GM13977 (cell line): ENCODE measurements around the gene LAMC1.

Experiments used
- DNase-seq: peaks from one replicate; pipeline ENCODE4 v3.0.0; 2012; ENCODE audit warnings: low spot score
- in situ Hi-C: fragments of 300-500 bp; cut with MboI; formaldehyde crosslinking; loops from one replicate; pipeline ENCODE4 v1.12.0; 2022; ENCODE audit warnings: low sequenced_read_pairs, low pct_unique_long_range_greater_than_20kb, mixed read lengths, inconsistent platforms; ENCODE audit not compliant: unreplicated experiment
- TF ChIP-seq, protein P1 (sequence below): IDR thresholded peaks from 2 replicates; pipeline ENCODE4 v1.5.1; 2012; ENCODE audit warnings: mild to moderate bottlenecking, control low read depth; ENCODE audit not compliant: insufficient read depth; ENCODE audit errors: extremely low read depth, missing control alignments

The LAMC1 gene

GRCh38 chr1:183012301-183012994, 10.8 kb upstream of the LAMC1 start:
- no peak for DNase-seq
- in situ Hi-C loops: no loop called here
- TF ChIP-seq, protein P1, sequence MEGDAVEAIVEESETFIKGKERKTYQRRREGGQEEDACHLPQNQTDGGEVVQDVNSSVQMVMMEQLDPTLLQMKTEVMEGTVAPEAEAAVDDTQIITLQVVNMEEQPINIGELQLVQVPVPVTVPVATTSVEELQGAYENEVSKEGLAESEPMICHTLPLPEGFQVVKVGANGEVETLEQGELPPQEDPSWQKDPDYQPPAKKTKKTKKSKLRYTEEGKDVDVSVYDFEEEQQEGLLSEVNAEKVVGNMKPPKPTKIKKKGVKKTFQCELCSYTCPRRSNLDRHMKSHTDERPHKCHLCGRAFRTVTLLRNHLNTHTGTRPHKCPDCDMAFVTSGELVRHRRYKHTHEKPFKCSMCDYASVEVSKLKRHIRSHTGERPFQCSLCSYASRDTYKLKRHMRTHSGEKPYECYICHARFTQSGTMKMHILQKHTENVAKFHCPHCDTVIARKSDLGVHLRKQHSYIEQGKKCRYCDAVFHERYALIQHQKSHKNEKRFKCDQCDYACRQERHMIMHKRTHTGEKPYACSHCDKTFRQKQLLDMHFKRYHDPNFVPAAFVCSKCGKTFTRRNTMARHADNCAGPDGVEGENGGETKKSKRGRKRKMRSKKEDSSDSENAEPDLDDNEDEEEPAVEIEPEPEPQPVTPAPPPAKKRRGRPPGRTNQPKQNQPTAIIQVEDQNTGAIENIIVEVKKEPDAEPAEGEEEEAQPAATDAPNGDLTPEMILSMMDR: no peak

GRCh38 chr1:183019139-183019740, 4.0 kb upstream of the LAMC1 start:
- in situ Hi-C loops: no loop called here
- no peak for DNase-seq
- TF ChIP-seq, protein P1: no peak

DNA sequence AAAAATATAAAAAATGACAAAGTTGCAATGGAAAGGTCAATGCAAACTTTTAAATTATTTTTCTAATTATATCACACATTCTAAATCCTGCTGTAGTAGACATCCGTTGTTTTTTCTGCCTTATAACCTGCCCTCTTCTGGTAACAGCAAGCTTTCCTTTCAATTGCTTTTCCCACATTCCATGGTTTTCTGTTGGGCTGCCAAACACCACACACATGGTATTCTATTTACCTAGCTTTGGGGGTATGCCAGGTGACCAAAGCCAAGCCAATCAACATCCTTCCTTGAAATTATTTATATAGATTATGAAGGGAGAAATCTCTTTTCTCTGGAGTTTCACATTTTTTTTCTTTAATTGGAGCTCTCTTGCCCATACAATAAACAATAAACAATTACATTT, 3.4 kb upstream of the LAMC1 start:
- DNase-seq: no peak
- in situ Hi-C loops: no loop called here
- TF ChIP-seq, protein P1: no peak

DNA sequence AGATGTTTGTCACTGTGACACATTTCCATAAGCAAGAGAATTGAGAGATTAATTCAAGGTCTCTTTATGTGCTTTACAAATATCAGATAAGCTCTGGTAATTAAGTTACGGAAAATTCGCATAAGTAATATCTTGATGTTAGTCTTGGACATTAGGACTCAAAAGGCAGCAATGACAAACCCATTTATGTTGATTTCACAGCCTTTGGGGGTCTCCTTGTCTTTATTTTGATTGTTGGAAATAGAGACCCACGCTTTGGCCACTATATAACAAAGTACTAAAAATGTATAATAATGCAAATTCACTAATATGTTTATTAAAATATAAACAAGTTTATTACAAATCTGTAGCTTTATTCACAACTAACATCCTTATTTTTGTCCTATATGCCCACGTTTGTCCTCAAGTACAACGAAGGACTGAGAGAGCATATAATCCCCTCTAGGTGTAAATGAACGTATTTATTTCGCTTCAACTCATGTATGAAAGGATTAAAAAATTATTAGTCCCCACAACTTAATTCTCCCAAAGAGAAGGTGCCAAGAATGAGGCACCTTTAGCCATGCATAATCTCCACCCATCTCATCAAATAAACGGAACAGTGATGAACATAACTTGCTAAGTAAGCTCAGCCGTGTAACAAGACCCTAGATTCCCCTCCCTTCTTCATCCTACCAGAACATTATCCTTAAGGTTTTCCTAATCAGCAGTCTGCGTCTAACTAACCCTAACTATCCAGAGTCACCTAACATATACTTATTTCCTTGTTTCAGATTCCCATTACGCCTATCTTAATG, 1.6 kb upstream of the LAMC1 start:
- TF ChIP-seq, protein P1: no peak
- no peak for DNase-seq
- in situ Hi-C loops: no loop called here

DNA sequence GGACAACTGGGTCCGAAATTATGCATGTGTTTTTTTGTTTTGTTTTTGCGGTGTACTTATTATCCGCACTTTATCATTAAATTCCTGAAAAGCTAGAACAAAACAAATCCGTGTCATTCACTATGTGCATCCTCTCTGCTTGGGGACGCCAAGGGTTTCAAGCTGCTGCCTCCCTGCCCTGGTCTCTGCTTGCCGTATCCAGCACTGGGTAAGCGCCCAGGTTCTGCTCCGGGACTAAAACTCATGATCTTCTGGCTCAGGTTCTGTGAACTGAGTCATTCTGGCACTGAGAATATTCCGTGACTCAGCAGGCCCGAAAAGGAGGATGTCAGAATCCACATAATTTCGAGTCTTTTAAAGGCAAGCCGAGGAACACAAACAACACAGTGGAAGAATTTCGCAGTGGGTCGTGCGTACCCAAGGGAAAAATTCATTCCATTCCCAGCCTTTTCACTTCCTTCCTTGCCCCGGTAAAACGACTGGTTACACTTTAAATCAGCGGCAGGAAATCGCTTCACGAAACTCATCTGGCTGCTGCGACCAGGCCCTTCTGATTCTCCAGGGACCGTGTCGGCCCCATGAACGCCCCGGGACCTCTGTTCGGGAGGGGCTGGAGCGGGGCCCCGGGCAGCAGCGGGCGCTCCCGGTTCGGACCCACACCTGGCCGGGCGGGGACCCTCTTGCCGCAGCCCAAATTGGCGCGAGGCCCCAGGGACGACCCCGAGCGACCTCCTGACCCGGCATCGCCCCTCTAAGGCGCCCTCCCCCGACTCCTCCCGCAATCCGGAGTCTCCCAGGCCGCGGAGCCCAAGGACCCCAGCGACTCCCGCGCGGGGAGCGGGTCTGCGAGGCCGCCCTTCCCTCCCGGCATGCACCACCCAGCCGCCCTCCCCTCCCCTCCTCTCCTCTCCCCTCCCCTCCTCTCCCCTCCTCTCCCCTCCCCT, 746 bp upstream of the LAMC1 start:
- DNase-seq: peak; percentile 76
- TF ChIP-seq, protein P1: peak; percentile 2
- in situ Hi-C loops: no loop called here
